Astrocyte of the cerebellum (primary cell): ENCODE results near the gene PTH2.

ENCODE experiments used
- DNase-seq: peaks from one replicate; pipeline ENCODE4 v3.0.0-alpha.2; 2011; ENCODE audit warnings: low read depth
- H3K4me3 ChIP-seq: 2 replicates; pipeline ENCODE4 v1.5.1; 2011; ENCODE audit warnings: mild to moderate bottlenecking, low read depth, low read length, moderate library complexity
- in situ Hi-C: cut with HindIII; loops from 2 replicates; pipeline ENCODE4 v1.10.0; 2017; ENCODE audit warnings: low sequenced_read_pairs
- TF ChIP-seq, protein P1 (sequence below): IDR thresholded peaks from 2 replicates; pipeline ENCODE4 v1.5.1; 2012; ENCODE audit warnings: low read length, low read depth, moderate library complexity, mild to moderate bottlenecking; ENCODE audit errors: missing control alignments

Gene PTH2

DNA sequence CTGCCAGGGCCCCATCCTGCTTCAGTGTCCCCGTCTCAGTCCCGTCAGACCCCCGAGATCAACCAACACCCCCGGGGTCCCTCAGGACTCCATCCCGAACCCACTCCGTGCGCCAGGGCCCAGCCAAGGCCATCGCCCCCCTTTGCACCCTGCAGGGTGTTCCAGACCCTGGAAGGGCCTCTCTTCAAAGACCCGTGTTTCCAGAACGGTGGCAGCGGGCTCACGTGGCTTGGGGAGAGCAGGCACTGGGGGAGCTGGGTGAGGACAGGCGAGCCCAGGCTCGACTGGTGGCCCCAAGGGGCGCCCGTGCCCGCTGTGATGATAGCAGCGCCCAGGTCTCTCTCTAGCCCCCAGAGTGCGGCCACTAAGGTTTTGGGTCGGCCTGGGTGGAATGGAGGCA is 33.8 kb downstream of the PTH2 start:
- in situ Hi-C loops, result no loop called here
- TF ChIP-seq, protein P1, sequence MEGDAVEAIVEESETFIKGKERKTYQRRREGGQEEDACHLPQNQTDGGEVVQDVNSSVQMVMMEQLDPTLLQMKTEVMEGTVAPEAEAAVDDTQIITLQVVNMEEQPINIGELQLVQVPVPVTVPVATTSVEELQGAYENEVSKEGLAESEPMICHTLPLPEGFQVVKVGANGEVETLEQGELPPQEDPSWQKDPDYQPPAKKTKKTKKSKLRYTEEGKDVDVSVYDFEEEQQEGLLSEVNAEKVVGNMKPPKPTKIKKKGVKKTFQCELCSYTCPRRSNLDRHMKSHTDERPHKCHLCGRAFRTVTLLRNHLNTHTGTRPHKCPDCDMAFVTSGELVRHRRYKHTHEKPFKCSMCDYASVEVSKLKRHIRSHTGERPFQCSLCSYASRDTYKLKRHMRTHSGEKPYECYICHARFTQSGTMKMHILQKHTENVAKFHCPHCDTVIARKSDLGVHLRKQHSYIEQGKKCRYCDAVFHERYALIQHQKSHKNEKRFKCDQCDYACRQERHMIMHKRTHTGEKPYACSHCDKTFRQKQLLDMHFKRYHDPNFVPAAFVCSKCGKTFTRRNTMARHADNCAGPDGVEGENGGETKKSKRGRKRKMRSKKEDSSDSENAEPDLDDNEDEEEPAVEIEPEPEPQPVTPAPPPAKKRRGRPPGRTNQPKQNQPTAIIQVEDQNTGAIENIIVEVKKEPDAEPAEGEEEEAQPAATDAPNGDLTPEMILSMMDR, result no peak
- no peak for DNase-seq
- no peak overlapping the region for H3K4me3 ChIP-seq

DNA sequence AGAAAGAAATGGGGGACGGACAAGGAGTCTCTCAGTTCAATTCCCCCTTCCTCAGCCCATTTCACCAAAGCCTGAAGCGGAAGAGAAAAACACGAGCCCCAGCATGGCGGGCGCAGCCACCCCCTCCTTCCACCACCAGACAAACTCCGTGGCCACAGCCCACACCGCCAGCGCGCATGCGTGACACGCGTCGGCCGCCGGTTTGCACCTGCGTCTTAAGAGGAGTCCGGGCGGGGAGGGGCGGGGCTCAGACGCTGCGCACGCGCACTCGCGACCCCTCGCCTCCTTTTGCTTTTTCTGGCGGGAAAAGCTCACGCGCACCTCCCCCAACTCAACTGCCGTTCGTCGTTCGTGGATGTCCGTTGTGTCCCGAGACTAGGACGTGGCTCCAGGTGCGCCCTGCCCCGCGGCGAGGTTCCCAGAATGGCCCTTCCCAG is 35.3 kb downstream of the PTH2 start, which contains the start of gene KASH5:
Gene KASH5 (plus strand): TSS at position 314 of the 437 bp plus-strand sequence. CDS start 2,635 bp downstream, outside the sequence.
- TF ChIP-seq, protein P1, result no peak
- in situ Hi-C loops, result no loop called here
- no peak within 1 kb of the TSS for H3K4me3 ChIP-seq
- no peak for DNase-seq

DNA sequence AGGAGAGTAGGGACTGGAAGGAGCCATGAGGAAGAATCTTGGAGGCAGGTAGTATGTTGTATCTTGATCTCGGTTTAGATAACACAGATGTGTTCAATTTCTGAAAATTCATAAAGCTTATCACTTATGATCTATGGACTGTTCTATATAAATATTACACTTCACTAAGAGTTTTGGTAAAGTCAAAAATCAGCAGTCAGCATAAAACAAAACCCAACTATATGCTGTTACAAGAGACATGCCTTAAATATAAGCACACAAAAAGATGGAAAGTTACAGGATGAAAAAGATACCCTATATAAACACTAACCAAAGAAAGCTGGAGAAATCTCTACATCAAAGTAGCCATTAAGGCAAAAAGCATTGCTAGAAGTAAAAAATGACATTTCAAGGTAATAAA is 39.6 kb downstream of the PTH2 start:
- H3K4me3 ChIP-seq, result no peak overlapping the region
- no peak for DNase-seq
- TF ChIP-seq, protein P1, result no peak
- in situ Hi-C loops, result loop anchor here (5.0 kb wide), 1 partner anchor 44 kb away; the partner anchor contains the start of gene GFY

DNA sequence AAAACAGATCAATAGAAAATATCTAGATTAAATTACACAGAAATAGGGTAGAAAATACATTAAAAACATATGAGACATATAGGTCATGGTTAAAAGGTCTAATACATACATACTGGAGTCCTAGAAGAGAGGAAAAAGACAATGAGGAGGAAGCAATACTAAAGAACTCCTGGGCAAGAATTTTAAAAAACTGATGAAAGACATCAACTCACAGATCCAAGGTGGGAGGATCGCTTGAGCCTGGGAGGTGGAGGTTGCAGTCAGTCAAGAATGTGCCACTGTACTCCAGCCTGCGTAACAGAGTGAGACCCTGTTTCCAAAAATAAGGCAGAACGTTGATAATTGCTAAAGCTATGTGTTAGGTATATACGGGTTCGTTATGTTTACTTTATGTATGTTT is 40.6 kb downstream of the PTH2 start:
- DNase-seq, result no peak
- in situ Hi-C loops, result loop anchor here (5.0 kb wide), 1 partner anchor 45 kb away; the partner anchor contains the start of gene GFY
- TF ChIP-seq, protein P1, result no peak
- no peak overlapping the region for H3K4me3 ChIP-seq

DNA sequence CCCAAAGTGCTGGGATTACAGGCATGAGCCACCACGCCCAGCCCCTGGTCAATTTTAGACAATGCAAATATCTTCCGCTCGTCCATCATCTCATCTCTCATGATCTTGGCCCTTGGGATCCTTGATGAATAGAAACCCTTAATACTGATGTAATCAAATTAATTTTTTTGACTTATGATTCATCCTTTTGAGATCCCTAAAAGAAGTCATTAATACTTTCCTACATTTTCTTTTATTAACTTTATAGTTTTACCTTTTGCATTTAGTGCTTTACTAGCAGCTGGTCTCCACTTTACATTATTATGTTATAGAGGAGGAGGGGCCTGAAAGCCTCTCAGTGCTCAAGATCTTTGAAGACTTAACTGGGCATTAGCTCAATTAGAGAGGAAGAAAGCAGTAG is 42.9 kb downstream of the PTH2 start:
- H3K4me3 ChIP-seq, result no peak overlapping the region
- in situ Hi-C loops, result loop anchor here (5.0 kb wide), 1 partner anchor 47 kb away; the partner anchor contains the start of gene GFY
- DNase-seq, result no peak
- TF ChIP-seq, protein P1, result no peak

DNA sequence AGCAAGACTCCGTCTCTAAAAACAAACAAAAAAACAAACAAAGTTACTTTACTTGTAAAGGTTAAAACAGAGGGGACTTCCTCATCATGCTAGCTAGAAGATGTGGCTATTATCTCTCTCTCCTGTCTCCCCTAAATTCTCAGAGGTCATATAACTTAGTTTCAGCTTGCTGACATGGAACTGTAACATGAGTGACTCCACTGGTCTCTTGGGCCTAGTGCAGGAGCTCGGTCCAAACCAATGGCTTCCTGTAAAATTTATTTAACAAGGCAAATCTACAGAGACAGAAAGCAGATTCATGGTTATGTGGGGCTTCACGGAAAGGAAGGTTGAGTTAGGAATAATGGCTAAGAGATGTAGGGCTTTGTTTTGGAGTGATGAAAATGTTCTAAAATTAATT is 44.7 kb downstream of the PTH2 start:
- DNase-seq, result no peak
- in situ Hi-C loops, result no loop called here
- TF ChIP-seq, protein P1, result no peak
- H3K4me3 ChIP-seq, result no peak overlapping the region
